ENCODE data around the gene AATF. TPM values are rescaled to one million over a fixed set of nuclear protein-coding genes. Genes with fewer than 3 reads are reported as not detected.

The AATF gene
- total RNA-seq, 1 donor from 2014 or later, result 21.1 TPM

DNA sequence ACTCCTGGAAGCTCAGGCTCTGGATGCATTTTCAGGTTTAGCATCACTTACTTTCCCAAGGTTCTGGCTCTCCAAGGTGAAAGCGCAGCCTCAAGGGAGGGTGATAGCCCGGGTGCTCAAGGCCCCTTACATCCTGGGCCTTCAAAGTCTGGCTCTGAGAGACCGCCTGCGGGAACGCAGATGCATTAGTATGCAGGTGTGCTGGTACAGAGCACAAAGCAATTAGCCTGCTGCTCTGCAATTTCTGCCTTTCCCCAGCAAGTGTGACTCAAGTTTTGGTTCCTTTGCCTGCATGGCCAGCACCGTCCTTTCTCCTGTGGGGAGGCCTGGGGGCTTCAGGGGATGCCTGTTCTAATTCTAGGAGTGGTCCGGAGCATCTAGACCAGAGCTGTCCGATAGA is 116.2 kb downstream of the AATF start:
- no peak for DNase-seq (ENCODE audit: extremely low spot score in 2 of 2)
- H3K4me3 ChIP-seq, result no peak overlapping the region
- peaks cover 7% of the 10 kb centered on the region for H3K4me1 ChIP-seq
- intact Hi-C loops (cut with DNase I), result no loop called here
- TF ChIP-seq POLR2AphosphoS5 (IDR thresholded peaks at IDR 0.05; ENCODE audit: insufficient read depth in 1 of 2, low read depth in 1 of 2) (no peak), POLR2A (IDR thresholded peaks at IDR 0.05) (no peak)
- no peaks in the 10 kb centered on the region for H3K36me3 ChIP-seq
- H3K27me3 ChIP-seq, result no peaks in the 10 kb centered on the region
- no peak overlapping the region for H3K27ac ChIP-seq
- no peaks in the 10 kb centered on the region for H3K9me3 ChIP-seq

- intact Hi-C loops (cut with DNase I), result no loop called here
- Histone ChIP-seq H3K36me3 (no peaks in the 10 kb centered on the region), H3K4me1 (peaks cover 7% of the 10 kb centered on the region), H3K27me3 (no peaks in the 10 kb centered on the region), H3K9me3 (no peaks in the 10 kb centered on the region), H3K27ac (no peak overlapping the region), H3K4me3 (no peak overlapping the region)
- DNase-seq (ENCODE audit: extremely low spot score in 2 of 2), result no peak
- TF ChIP-seq CTCF (IDR thresholded peaks at IDR 0.05) (no peak), POLR2A (IDR thresholded peaks at IDR 0.05) (no peak), POLR2AphosphoS5 (IDR thresholded peaks at IDR 0.05; ENCODE audit: insufficient read depth in 1 of 2, low read depth in 1 of 2) (no peak)
Measured at GRCh38 chr17:37065486-37066321, 117.0 kb downstream of the AATF start.

GRCh38 chr17:37066322-37067255 is 117.8 kb downstream of the AATF start:
- intact Hi-C loops (cut with DNase I), result no loop called here
- no peak for DNase-seq (ENCODE audit: extremely low spot score in 2 of 2)
- Histone ChIP-seq H3K4me3 (no peak overlapping the region), H3K4me1 (peaks cover 7% of the 10 kb centered on the region), H3K27ac (no peak overlapping the region), H3K36me3 (no peaks in the 10 kb centered on the region), H3K9me3 (no peaks in the 10 kb centered on the region), H3K27me3 (no peaks in the 10 kb centered on the region)
- no peak for TF ChIP-seq CTCF (IDR thresholded peaks at IDR 0.05)
- no peak for TF ChIP-seq POLR2AphosphoS5 (IDR thresholded peaks at IDR 0.05; ENCODE audit: insufficient read depth in 1 of 2, low read depth in 1 of 2)
- TF ChIP-seq POLR2A (IDR thresholded peaks at IDR 0.05), result no peak

DNA sequence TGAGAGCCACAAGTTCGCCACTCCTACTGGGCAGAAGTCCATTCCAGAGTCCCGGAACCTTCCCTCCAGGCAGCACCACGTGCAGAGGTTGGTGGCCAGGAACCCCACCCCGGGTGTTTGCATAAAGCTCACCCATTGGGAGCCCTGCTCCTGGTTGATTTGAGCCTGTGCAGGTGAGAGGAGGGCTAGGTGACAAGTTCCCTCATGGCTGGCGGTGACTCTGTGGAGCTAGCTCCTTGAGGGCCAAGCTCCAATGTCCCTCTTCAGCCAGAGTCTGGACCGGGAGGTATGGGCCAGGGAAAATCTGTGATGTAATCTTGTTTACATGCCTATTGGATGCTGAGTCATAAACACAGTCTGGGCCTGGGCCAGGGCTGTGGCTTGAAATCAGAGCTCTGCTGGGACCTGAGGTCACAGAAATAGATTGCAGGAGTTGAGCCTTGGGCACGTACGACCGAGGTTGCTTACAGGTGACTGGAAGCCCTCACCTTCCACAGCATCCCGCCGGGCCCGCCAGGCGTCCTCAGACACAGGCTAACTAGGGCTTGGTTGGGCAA is 118.9 kb downstream of the AATF start:
- no peak for DNase-seq (ENCODE audit: extremely low spot score in 2 of 2)
- Histone ChIP-seq H3K36me3 (no peaks in the 10 kb centered on the region), H3K27ac (no peak overlapping the region), H3K4me3 (no peak overlapping the region), H3K4me1 (peaks cover 7% of the 10 kb centered on the region), H3K9me3 (no peaks in the 10 kb centered on the region), H3K27me3 (no peaks in the 10 kb centered on the region)
- intact Hi-C loops (cut with DNase I), result no loop called here
- TF ChIP-seq POLR2A (IDR thresholded peaks at IDR 0.05), result no peak

- Histone ChIP-seq H3K36me3 (no peaks in the 10 kb centered on the region), H3K9me3 (no peaks in the 10 kb centered on the region), H3K27ac (no peak overlapping the region), H3K27me3 (no peaks in the 10 kb centered on the region), H3K4me1 (peaks cover 7% of the 10 kb centered on the region), H3K4me3 (no peak overlapping the region)
- intact Hi-C loops (cut with DNase I), result no loop called here
- DNase-seq (ENCODE audit: extremely low spot score in 2 of 2), result no peak
- TF ChIP-seq CTCF (IDR thresholded peaks at IDR 0.05), result no peak
- TF ChIP-seq POLR2A (IDR thresholded peaks at IDR 0.05), result no peak
- TF ChIP-seq POLR2AphosphoS5 (IDR thresholded peaks at IDR 0.05; ENCODE audit: insufficient read depth in 1 of 2, low read depth in 1 of 2), result no peak
Measured at GRCh38 chr17:37068266-37068665, 119.5 kb downstream of the AATF start.
